NCI-H2107 (cell line): Measurements from ENCODE around the gene SUCLG1.
"Not testable (repeated sequence)": the region's sequence is repeated elsewhere in the genome, so short reads cannot be mapped to it uniquely, and the experiment has no call there.

Source experiments
- DNase-seq: peaks from one replicate; lab custom pipeline; 2025; lab: John Stamatoyannopoulos, UW

SUCLG1 gene

DNA sequence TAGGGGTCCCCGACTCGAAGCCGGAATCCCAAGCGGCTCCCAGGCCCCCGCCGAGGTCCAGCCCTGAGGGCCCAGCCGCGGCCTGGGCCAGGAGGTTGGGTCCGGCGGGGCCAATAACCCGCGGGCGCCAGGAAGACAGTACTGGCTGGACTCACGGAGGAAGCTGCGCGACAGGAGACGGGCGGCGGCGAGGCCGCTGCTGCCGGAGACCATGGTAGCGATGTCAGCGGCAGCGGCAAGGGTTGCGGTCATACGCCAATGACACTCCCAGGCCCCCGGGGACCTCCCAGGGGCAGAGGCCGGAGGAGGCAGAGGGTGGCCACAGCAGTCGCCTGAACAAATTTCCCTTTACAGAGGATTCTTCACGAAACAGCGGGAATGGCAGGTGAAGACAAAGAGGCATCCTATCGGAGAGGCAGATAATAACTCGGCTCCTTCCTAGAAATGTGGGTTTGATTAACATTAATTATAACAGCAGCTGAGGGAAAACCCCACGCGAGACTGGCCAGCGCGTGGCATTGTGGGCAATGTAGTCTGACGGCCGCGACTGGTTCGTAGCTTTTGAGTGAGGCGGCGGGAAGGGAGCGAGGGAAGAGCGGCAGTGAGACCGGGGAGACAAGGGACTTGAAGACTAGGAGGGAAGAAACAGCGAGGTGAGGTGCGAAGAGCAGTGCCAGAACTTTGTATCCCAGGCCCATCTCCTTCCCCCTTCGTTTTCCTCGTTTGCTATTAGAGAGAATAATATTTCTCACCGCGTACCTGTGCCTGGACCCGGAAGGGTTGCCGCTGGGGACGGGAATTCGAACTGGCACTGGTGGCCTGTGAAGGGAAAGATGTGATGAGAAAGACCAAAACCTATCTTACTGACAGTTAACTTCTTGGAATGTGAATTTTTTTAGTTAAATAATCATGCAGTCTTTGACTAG is at the start of gene SUCLG1:
Gene SUCLG1, minus strand, starts transcription at position 263 of the 926 bp plus-strand sequence. Its CDS starts 11 bp downstream, at position 252.
- DNase-seq, result peak; percentile 56

DNA sequence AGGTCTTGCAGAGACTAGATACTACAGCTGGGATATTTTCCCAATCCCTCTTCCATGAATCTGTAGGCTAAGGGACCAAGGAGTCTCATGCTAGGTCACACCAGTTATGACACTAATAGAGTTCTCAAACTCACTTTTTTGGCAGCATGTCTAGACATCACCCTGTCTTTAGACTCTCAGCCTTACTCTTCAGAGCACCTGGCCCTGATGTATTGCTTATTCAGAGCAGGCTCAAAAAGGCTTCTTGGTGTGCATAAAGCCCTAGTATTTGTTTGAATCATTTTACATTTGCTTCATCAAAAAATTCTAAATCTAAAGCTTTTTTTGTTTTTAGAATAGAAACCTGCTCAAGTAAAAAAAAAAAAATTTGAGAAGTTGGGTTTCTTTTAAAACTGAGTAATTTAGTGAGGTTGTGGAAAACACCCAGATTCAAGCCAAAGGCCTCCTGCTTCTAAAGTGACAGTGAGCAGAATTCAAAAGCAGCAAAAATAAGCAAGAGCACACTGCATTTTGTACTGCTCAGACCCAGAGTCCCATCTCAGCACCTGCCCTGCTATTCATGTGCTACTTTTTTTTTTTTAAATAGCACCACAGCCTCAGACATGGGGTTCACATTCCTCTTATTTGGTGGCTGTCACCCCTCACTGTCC is 39.2 kb upstream of the SUCLG1 start:
- no peak for DNase-seq

DNA sequence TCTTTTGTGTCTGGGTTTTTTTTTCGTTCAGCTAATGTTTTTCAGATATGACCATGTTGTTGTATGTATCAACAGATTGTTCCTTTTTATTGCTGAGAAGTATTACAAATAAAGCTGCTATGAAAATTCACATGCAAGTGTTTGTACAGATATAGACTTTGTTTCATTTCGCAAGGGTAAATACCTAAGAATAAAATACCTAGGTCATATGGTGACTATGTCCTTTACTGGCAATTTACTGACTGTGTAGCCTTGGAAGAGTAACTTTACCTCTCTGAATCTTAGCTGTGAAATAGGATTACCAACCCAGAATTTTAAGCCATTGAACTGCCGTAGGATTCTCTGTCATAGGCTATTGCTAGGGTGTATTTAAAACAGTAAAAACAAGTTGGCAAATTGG is 38.2 kb upstream of the SUCLG1 start:
- no peak for DNase-seq

DNA sequence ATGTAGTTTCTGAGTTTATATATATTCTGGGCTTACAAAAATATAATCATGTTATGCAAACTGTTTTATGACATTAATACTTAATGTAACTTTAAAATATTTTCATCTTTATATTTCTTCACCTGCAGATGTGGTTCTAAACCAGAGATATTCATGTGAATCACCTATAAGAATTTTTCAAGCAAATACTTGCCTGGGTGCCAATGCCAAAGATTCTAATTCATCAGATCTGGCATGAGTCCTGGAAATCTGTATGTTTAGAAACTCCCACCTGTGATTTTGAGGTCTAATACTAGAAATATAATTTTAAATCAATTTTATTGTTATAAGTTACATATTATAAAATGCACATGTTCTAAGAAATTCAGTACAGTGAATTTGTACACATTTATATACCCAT is 37.3 kb upstream of the SUCLG1 start:
- no peak for DNase-seq

DNA sequence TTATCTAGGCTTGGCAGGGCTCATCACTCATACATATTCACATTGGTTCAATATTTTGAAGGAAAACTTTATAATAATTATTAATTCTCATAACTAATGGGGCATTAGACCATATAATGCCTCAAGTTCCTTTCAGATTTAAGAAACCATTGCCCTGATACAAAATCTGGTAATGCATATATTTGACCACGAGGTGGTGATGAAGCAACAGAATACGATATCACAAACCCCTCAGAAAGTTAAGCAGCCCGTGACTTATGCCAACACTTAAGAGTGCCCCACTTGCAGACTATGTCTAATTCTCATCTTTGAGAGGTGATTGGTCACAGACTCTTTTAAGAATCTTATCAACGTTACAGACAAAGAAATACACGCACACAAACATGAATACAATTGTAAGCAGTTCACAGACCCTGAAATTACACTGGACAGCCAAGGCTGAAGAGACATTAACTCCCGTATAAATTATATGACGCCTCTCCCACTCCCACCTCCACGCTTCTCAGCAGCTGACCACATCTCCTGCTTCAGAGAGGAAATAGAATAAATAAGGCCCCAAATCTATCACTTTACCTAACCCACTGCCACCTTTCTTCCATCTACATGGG is 36.6 kb upstream of the SUCLG1 start:
- DNase-seq, result peak; percentile 33

DNA sequence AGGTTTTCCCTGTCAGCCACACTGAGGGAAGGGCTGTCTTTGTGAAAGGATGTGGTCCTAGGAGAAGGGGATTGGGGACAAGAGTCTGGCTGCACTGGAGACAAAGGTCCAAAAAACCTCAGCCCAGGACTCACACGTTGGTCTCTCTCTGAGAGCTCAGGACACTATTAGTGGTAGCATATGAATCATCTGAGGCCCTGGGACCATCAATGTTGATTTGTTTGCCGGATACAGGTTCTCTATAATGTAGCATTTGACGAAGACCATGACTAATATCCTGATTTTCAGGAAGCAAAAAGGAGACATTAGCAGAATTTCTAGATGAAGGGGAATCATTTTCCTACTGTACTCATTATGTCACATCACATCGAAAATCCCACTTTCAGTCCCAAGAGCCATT is 35.0 kb upstream of the SUCLG1 start:
- no peak for DNase-seq

DNA sequence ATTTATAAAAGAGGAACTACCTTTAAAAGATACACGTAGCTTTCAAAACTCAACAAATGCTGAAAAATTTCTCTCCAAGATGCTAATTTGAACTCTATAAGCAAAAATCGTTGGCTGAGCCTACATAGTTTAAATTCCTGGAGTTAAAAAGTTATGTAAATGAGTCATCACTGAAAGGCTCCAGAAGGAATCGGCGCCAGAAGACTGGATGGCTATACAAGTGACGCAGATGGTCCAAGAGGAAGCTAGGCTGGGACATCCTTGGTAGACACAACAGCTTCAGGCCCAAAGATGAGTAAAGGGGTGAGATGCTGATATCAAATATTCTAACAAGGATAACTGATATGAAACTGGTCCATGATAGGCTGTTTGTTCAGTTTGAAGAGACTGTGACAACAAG is 34.4 kb upstream of the SUCLG1 start:
- DNase-seq, result no peak

DNA sequence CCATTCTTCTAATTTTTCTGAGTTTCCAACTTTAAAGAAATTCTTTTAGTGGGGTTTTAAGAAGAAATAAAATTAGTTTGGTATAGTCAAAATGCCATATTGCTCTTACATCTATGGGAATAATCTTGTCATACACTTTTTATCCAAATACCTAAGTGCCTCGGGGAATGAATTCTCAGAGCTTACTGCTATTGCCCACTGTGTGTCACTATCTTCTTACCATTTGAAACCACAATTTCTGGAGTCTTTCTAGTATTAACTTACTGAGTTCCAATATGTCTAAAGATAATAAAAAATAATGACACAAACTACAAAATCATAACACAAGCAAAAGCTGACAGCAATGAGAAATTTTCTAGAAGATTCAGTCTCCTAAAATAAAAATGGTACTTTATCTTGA is 33.5 kb upstream of the SUCLG1 start:
- no peak for DNase-seq

DNA sequence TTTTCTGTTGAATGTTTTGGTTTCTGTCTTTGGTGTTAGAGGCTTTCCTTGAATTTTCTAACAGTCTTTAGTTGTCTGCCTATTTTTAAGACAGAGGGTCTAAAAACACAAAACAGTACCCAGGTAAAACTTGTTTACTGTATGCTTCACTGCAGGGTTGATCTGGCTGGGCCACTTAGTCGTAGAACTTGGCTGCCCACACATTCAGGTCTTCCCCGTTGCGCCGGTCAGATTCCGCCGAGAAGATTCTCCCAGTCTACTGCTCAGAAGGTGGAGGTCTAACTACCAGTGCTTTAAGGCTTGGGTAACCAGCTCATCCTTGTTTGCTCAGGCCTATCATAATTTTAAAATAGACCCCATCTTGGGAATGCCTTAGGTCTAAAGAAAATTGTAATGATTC is 32.7 kb upstream of the SUCLG1 start:
- no peak for DNase-seq

DNA sequence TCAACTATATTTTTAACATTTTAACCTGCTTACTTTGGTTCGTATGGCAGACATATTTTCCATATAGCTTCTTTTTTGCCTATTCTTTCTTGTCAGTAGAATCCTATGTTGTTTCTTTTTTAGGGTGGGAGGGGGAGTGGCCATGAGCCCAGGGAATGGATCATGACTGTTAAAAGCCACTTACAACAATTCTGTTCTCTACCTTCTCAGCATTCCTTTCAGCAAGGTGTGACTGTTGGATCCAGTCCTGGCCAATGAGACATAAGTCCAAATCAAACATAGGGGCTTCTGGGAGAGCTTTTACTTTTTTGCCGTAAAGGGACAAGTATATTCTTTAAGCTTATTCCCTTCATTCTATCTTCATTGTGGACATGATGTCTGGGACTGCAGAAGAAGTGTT is 32.2 kb upstream of the SUCLG1 start:
- no peak for DNase-seq

DNA sequence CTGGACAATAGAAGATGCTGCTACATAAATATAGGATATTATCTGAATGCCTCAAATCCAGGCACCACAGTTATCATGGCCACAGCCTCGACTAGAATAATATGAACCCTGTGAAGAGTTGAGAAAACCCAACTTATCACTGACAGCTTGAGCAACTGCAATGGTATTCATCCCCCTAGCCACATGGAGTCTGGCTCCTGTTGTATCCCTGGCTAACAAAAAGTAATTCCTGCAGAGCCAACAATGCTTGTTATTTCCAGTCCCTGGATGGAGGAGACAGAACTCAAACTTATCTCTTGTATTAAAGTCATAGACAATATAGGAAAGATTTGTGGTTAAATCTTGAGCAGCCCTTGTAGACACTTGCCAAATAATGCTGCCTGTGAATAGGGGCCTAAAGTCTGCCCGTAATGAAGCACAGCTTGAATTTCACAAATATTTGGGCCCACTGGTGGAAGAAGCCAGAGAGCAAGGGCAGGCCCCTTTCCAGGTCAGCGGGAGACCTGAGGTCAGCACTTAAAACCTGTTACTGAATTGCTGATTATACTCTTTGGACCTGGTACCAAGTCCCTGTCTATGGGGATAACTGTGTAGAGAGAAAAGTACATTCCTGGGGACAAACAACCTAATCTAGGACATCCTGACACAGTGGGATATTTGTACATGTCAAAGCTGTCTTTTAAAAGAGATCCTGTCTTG is 28.4 kb upstream of the SUCLG1 start:
- no peak for DNase-seq

DNA sequence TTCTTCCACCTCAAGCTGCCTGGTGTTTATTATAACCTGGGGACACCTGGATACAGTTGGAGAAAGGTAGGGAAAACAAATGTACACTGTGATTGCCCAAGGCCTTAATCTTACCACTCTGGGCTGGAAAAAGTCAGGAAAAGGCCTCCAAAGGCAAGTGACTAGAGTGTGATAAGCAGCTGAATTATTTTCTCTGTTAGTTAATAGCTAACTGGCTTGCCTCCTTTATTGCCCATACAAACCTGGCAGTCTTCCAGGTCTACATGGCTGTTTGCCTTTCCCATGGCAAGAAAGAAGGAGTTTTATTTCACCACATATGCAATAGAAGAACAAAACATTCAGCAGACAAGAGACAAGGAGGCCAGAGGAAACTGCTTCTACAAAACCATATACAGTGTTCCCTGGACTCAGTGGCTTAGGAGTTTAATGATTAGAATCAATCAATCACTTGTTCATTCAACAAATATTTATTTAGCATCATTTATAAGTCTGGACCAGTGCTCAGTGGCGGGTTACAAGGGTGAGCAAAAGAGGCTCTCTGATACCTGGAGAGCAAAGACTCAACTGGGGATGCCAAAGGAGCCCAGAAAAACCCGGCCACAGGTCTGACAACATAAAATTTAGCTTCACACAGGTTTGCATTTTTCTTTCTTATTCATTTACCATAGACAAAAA is 27.5 kb upstream of the SUCLG1 start:
- DNase-seq, result peak; percentile 46

DNA sequence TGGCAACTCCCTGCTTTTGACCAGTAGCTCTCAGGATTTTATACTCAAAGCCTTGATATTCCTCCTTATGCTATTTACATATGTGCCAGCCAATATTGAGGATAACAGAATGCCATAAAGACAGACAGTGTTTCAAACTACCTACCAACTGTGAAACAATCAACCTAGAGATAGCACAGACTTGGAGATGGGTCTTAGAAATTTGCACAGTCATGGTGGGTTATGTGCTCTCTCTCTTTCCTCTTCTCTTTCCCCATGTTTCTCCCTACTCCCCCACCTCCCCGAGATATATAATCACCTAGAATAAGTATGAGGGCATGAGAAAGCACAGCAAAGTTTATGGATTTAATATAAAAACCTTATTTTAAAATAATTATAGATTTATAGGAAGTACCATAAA is 24.2 kb upstream of the SUCLG1 start:
- DNase-seq, result no peak

DNA sequence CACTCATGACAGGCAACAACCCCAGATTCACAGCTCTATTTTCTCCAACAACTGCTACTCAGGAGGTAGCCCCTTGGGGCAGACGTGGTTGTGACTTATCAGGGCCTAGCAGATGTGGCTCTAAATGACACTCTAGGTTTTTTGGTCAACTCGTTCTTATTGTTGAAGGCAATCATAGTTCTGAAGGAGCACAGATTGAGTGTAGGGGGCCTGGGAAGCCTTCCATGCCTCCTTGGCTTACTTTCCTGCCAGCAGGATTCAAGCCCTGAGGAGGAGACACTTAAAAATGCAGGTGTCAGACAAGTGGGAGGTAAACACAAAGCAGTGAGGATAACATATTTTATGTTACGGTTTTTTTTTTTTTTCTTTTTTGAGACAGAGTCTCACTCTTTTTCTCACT is 23.5 kb upstream of the SUCLG1 start:
- no peak for DNase-seq

DNA sequence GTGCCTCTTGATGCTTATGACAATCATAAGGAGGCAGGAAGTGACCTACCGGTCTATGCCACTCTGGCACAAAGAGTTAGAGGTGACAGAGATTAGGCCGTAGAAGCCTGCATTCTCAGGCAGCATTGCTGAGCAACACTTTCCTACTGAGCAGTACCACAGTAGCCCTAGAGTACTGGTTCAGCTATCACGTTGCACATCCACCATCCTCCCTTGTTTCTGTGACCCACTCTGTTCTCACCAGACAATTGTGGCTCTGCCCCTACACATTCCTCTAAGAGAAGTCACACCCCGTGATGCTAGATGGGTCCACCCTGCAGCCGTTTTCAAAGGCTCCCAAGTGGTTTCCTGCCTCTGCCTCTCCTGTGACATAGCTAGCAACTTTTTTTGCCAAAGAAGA is 22.6 kb upstream of the SUCLG1 start:
- no peak for DNase-seq

DNA sequence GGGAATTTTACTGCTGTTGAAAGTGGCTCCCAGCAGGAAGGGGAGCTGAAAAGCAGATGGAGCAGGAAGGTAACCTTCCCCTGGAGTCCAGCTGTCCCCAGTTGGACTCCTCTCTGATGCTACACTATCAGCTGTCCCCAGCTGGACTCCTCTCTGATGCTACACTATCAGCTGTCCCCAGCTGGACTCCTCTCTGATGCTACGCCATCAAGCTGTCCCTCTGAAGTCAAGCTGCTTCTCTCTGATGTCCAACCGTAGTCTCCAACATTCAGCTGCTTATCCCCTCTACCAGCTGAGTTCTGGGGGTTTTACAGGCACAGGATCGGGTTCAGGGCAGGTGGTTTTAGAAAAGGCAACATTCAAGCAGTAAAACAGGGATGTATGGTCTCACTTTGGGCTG is 19.8 kb upstream of the SUCLG1 start:
- no peak for DNase-seq

DNA sequence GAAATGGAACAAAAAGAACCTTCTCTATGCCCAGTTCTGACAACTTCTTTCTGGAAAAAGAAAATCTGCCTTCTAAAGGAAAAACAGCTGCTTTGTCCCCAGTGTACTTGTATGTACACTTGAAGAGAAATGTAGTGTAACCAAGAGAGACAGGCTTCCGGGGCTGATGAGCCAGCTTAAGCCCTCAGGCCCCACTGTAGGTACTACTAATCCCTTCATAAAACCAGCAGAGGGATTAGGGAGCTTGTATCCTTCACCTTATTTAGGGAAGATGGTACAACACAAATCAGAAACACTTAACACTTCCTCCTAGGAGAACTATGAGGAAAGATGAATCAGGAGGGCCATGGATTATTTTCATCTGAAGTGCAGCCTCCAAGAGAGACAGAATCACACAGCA is 18.8 kb upstream of the SUCLG1 start:
- DNase-seq, result no peak

DNA sequence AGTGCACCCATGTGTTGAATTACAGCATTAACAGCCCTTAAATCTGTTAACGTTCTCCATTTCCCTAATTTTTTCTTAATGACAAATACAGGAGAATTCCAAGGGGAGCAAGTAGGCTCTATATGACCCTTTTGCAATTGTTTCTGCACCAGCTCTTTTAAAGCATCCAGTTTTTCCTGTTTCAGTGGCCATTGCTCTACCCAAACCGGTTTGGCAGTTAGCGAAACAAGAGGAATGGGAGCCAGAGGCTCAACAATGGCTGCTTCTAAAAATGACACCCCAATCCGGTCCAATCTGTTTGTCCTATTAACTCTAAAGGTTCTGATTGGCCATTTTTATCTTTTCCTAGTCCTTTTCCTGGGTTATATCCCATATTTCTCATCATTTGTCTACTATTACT is 15.1 kb upstream of the SUCLG1 start:
- DNase-seq, result no peak

DNA sequence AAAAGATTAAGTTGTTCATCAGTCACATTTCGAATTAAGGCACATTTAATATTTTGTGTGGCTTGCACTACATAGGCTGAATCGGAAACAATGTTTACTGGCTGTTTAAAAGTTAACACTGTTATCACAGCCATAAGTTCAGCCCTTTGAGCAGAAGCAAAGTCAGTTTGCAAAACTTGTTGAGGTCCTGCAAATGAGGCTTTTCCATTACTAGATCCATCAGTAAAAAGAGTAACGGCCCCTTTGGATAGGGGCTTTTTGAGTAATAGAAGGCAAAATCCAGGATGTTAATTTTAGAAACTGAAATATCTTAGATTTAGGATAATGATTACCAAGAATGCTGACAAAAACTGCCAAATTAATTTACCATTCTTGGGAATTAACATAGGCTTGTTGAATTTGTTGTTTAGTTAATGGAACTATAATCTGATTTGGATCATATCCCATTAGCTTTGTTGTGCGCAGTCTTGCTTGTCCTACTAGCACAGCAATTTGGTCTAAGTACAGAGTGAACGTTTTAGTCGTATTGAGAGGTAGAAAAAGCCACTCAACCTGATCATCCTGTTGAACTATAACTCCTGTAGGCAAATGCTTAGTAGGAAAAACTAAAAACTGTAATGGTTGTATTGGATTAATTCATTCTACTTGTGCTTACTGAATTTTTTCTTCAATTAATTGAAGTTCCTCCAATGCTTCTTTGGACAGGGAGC is 13.9 kb upstream of the SUCLG1 start:
- DNase-seq, result no peak

DNA sequence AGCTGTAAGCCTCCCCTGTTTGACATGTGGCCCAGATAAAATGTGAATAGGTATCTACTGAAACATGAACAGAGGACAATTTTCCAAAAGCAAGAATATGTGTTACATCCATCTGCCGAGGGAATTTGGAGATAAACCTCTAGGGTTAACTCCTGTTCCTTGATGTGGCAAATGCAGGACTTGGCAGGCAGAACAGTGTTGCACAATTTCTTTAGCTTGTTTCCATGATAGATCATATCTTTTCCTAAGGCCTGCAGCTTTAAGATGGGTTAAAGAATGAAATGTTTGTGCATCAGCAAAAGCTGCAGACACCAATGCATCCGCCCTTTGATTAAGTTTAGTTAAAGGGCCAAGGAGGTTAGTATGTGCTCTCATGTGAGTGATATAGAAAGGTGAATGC is 13.3 kb upstream of the SUCLG1 start:
- DNase-seq, result not testable (repeated sequence)

DNA sequence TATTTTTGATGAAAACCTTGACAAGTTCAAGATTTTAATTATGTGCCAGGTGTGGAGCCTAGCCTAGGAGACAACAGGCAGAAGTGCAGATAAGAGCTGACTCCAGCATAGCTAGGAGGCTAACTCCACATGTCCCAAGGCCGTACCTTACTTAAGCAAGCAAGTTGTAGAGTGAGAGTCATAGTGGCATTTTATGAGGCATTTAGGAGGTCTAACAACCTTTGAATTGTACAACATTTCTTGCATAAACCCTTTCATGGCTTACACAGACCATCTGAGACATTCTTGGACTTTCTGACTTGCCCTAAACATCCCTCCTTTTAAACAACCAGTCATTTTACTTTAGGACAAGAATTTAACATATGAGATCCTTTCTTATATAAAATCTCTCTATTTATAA is 8.3 kb upstream of the SUCLG1 start:
- no peak for DNase-seq
